IPS-11a (cell line): ENCODE data around the gene C4BPB.

Source experiments
- H3K4me3 ChIP-seq: one replicate; pipeline ENCODE4 v1.5.1; 2013; ENCODE audit warnings: low read depth, low read length, control low read depth

C4BPB gene

GRCh38 chr1:207139616-207140015 lies 51.0 kb downstream of the C4BPB start:
- H3K4me3 ChIP-seq, result no peak overlapping the region

GRCh38 chr1:207140536-207140935 lies 51.9 kb downstream of the C4BPB start:
- no peak overlapping the region for H3K4me3 ChIP-seq

GRCh38 chr1:207145401-207146058 lies 56.9 kb downstream of the C4BPB start:
- H3K4me3 ChIP-seq, result no peak overlapping the region
